ENCODE results near the gene RBBP8. TPM values are rescaled to one million over a fixed set of nuclear protein-coding genes. Genes with fewer than 3 reads are reported as not detected.

RBBP8 gene
- total and polyA plus RNA-seq, 10 of the 15 experiments (the other 5 are each of a cell fraction or from before 2014, with no cell fraction given) = 46.2 to 82.3 (median 68.7) TPM

- ATAC-seq = no peak
- SMC1A ChIA-PET (ENCODE audit: uncharacterized antibody, unreplicated experiment) = interaction anchor here (0.7 to 5.4 kb wide), 6 partner anchors 9 to 45 kb away, joined by 3 to 52 read pairs (median 4); partner anchors contain the start of gene RBBP8
- in situ Hi-C loops (cut with MboI) (no loop called here), intact Hi-C loops (cut with micrococcal nuclease; ENCODE audit: unreplicated experiment) (no loop called here)
- CTCF ChIA-PET = interaction anchor here (0.9 to 2.0 kb wide), 4 partner anchors 22 to 176 kb away, joined by 3 to 10 read pairs (median 8); no protein-coding TSS in a partner anchor
- no peak for FAIRE-seq
- Histone ChIP-seq H3K9me3 (replicated peaks; ENCODE audit: control insufficient read depth, insufficient read depth, low read length) (no peaks in the 10 kb centered on the region), H3K36me3 (ENCODE audit: control insufficient read depth in 2 of 2, insufficient read depth in 2 of 2, low read length in 1 of 2) (peaks cover 1 to 4% of the 10 kb centered on the region in 2 experiments; a peak in 3 of 4 replicates), H4K20me1 (ENCODE audit: control insufficient read depth, insufficient read depth) (no peaks in the 10 kb centered on the region), H3K79me2 (ENCODE audit: control insufficient read depth, insufficient read depth, low read length) (no peaks in the 10 kb centered on the region), H2AFZ (ENCODE audit: control insufficient read depth, low read depth, low read length) (no peak overlapping the region), H3K27ac (ENCODE audit: control insufficient read depth, insufficient read depth) (no peak overlapping the region), H3K27me3 (replicated peaks in 1 of 2; ENCODE audit: control insufficient read depth in 2 of 2, insufficient read depth in 2 of 2, low read length in 1 of 2) (no peaks in the 10 kb centered on the region), H3K4me3 (no peak overlapping the region), H3K9ac (ENCODE audit: control insufficient read depth, insufficient read depth, low read length) (no peak overlapping the region), H3K4me1 (ENCODE audit: control insufficient read depth, insufficient read depth, low read length) (no peaks in the 10 kb centered on the region), H3K4me2 (ENCODE audit: control insufficient read depth, insufficient read depth) (no peak overlapping the region)
- BruUV-seq (replicated peaks) = no TSS peak
- no peak for DNase-seq (ENCODE audit: low read depth, low spot score)
- POLR2A ChIA-PET = no interaction called here
- RAD21 ChIA-PET (ENCODE audit: unreplicated experiment) = interaction anchor here (0.9 to 4.4 kb wide), 3 partner anchors 17 to 161 kb away, joined by 3 to 26 read pairs (median 3); no protein-coding TSS in a partner anchor
- TF ChIP-seq, protein P1, sequence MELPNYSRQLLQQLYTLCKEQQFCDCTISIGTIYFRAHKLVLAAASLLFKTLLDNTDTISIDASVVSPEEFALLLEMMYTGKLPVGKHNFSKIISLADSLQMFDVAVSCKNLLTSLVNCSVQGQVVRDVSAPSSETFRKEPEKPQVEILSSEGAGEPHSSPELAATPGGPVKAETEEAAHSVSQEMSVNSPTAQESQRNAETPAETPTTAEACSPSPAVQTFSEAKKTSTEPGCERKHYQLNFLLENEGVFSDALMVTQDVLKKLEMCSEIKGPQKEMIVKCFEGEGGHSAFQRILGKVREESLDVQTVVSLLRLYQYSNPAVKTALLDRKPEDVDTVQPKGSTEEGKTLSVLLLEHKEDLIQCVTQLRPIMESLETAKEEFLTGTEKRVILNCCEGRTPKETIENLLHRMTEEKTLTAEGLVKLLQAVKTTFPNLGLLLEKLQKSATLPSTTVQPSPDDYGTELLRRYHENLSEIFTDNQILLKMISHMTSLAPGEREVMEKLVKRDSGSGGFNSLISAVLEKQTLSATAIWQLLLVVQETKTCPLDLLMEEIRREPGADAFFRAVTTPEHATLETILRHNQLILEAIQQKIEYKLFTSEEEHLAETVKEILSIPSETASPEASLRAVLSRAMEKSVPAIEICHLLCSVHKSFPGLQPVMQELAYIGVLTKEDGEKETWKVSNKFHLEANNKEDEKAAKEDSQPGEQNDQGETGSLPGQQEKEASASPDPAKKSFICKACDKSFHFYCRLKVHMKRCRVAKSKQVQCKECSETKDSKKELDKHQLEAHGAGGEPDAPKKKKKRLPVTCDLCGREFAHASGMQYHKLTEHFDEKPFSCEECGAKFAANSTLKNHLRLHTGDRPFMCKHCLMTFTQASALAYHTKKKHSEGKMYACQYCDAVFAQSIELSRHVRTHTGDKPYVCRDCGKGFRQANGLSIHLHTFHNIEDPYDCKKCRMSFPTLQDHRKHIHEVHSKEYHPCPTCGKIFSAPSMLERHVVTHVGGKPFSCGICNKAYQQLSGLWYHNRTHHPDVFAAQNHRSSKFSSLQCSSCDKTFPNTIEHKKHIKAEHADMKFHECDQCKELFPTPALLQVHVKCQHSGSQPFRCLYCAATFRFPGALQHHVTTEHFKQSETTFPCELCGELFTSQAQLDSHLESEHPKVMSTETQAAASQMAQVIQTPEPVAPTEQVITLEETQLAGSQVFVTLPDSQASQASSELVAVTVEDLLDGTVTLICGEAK (IDR thresholded peaks at IDR 0.05; ENCODE audit: borderline replicate concordance) = no peak
- TF ChIP-seq SPI1 (IDR thresholded peaks at IDR 0.05; ENCODE audit: borderline replicate concordance, insufficient read depth, low read depth, low read length) = 0 out of 2 replicates have a peak, but pooled peaks have one; percentile 5
- 56% methylated on average over 1 of the region's 1 CpG for WGBS (ENCODE audit: insufficient coverage, insufficient replicate concordance, low lambda C conversion rate, missing lambda C conversion rate)
These were observed 42.4 kb downstream of the RBBP8 start for GRCh38 chr18:22975508-22975907.
